SU-DHL-6 (cell line): Measurements from ENCODE around the gene PEX11B.

ENCODE experiments used
- EZH2phosphoT487 ChIP-seq: fragments of 200-600 bp; sonication (generic), shearing (Covaris generic); conservative IDR thresholded peaks from 2 replicates; pipeline ENCODE4 v1.6.1; 2018; ENCODE audit warnings: mild to moderate bottlenecking, antibody characterized with exemption, low read length, moderate library complexity, mixed read lengths
- TF ChIP-seq, protein P1 (sequence below): fragments of 200-600 bp; sonication (generic); IDR thresholded peaks from one replicate; pipeline ENCODE4 v1.5.1; 2017; ENCODE audit warnings: antibody characterized with exemption, mild to moderate bottlenecking, low read length, moderate library complexity; ENCODE audit not compliant: insufficient read depth, poor library complexity, severe bottlenecking

GRCh38 chr1:145961425-145962156, 43.1 kb upstream of the PEX11B start:
- TF ChIP-seq, protein P1, sequence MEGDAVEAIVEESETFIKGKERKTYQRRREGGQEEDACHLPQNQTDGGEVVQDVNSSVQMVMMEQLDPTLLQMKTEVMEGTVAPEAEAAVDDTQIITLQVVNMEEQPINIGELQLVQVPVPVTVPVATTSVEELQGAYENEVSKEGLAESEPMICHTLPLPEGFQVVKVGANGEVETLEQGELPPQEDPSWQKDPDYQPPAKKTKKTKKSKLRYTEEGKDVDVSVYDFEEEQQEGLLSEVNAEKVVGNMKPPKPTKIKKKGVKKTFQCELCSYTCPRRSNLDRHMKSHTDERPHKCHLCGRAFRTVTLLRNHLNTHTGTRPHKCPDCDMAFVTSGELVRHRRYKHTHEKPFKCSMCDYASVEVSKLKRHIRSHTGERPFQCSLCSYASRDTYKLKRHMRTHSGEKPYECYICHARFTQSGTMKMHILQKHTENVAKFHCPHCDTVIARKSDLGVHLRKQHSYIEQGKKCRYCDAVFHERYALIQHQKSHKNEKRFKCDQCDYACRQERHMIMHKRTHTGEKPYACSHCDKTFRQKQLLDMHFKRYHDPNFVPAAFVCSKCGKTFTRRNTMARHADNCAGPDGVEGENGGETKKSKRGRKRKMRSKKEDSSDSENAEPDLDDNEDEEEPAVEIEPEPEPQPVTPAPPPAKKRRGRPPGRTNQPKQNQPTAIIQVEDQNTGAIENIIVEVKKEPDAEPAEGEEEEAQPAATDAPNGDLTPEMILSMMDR, result no peak
- TF ChIP-seq EZH2phosphoT487, result no peak
